MCF 10A (cell line): ENCODE measurements around the gene GRIPAP1. TPM values are rescaled to one million over a fixed set of nuclear protein-coding genes. Genes with fewer than 3 reads are reported as not detected.

ENCODE experiments used
- BruUV-seq: library from RNA; stranded (reverse); fragments of 400-500 nt; replicated peaks from 2 replicates; lab custom pipeline; 2021; lab: Mats Ljungman, UMichigan
- CTCF ChIA-PET: fragments of 300-600 bp; sonication (Branson Sonifier 250); formaldehyde crosslinking; extraction: SDS; loops from one replicate; lab custom pipeline; 2021; ENCODE audit warnings: antibody characterized with exemption, inconsistent platforms; lab: Yijun Ruan, JAX
- POLR2A ChIA-PET: fragments of 300-600, 350-650 bp; sonication (Branson Sonifier 250); formaldehyde crosslinking; extraction: SDS; loops from one replicate; lab custom pipeline; 2020; ENCODE audit warnings: antibody characterized with exemption, inconsistent platforms; lab: Yijun Ruan, JAX
- DNase-seq: peaks from one replicate; pipeline ENCODE4 v3.0.0-alpha.2; 2018; ENCODE audit not compliant: unreplicated experiment
- H3K27ac Mint-ChIP-seq: one replicate; pipeline ENCODE4 v1.8.0; 2022; ENCODE audit warnings: mild to moderate bottlenecking, low read depth, mixed read lengths; ENCODE audit not compliant: unreplicated experiment
- H3K27me3 Mint-ChIP-seq: one replicate; pipeline ENCODE4 v1.8.0; 2022; ENCODE audit warnings: mixed read lengths; ENCODE audit not compliant: insufficient read depth, unreplicated experiment
- H3K36me3 Mint-ChIP-seq: one replicate; pipeline ENCODE4 v1.8.0; 2022; ENCODE audit warnings: mild to moderate bottlenecking, moderate library complexity, mixed read lengths; ENCODE audit not compliant: insufficient read depth, unreplicated experiment
- H3K4me1 Mint-ChIP-seq: one replicate; pipeline ENCODE4 v1.8.0; 2022; ENCODE audit warnings: mixed read lengths; ENCODE audit not compliant: insufficient read depth, unreplicated experiment
- H3K4me3 Mint-ChIP-seq: one replicate; pipeline ENCODE4 v1.8.0; 2022; ENCODE audit warnings: mild to moderate bottlenecking, moderate library complexity, mixed read lengths; ENCODE audit not compliant: unreplicated experiment
- H3K9me3 Mint-ChIP-seq: one replicate; pipeline ENCODE4 v1.8.0; 2022; ENCODE audit warnings: mixed read lengths; ENCODE audit not compliant: unreplicated experiment
- intact Hi-C: fragments of 100-400 bp; cut with micrococcal nuclease; formaldehyde crosslinking; loops from 2 replicates; pipeline ENCODE4 v1.14.1; 2022
- total RNA-seq: library from RNA; stranded (reverse); gene quantifications from 2 replicates; pipeline ENCODE4 v1.2.3, GENCODE V29; 2022
- TF ChIP-seq, protein P1 (sequence below): fragments of 200-600 bp; IDR thresholded peaks from one replicate; pipeline ENCODE4 v1.8.0; 2022; ENCODE audit warnings: antibody characterized with exemption, mild to moderate bottlenecking; ENCODE audit not compliant: unreplicated experiment

GRIPAP1 gene
- total RNA-seq, 1 experiment from 2014 or later: 49.6 TPM

GRCh38 chrX:48974574-48974973, 27.5 kb downstream of the GRIPAP1 start:
- DNase-seq: no peak
- Mint-ChIP-seq H3K4me3 (no peak overlapping the region), H3K36me3 (peaks cover 35% of the 10 kb centered on the region), H3K9me3 (peaks cover 27% of the 10 kb centered on the region), H3K27me3 (no peaks in the 10 kb centered on the region), H3K4me1 (no peaks in the 10 kb centered on the region), H3K27ac (no peak overlapping the region)
- TF ChIP-seq, protein P1, sequence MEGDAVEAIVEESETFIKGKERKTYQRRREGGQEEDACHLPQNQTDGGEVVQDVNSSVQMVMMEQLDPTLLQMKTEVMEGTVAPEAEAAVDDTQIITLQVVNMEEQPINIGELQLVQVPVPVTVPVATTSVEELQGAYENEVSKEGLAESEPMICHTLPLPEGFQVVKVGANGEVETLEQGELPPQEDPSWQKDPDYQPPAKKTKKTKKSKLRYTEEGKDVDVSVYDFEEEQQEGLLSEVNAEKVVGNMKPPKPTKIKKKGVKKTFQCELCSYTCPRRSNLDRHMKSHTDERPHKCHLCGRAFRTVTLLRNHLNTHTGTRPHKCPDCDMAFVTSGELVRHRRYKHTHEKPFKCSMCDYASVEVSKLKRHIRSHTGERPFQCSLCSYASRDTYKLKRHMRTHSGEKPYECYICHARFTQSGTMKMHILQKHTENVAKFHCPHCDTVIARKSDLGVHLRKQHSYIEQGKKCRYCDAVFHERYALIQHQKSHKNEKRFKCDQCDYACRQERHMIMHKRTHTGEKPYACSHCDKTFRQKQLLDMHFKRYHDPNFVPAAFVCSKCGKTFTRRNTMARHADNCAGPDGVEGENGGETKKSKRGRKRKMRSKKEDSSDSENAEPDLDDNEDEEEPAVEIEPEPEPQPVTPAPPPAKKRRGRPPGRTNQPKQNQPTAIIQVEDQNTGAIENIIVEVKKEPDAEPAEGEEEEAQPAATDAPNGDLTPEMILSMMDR: no peak
- CTCF ChIA-PET: interaction anchor here (0.6 to 1.3 kb wide), 3 partner anchors 9 to 215 kb away, joined by 3 read pairs; no protein-coding TSS in a partner anchor
- BruUV-seq: no TSS peak
- POLR2A ChIA-PET: no interaction called here
- intact Hi-C loops: loop anchor here (5.0 kb wide), 1 partner anchor 68 kb away; the partner anchor contains the start of gene TFE3

GRCh38 chrX:48974033-48974432, 28.0 kb downstream of the GRIPAP1 start:
- BruUV-seq: no TSS peak
- Mint-ChIP-seq H3K27me3 (no peaks in the 10 kb centered on the region), H3K27ac (no peak overlapping the region), H3K36me3 (peaks cover 33% of the 10 kb centered on the region), H3K9me3 (peaks cover 27% of the 10 kb centered on the region), H3K4me1 (no peaks in the 10 kb centered on the region), H3K4me3 (no peak overlapping the region)
- no peak for DNase-seq
- POLR2A ChIA-PET: interaction anchor here (1.1 kb wide), 1 partner anchor 28 kb away, joined by 4 read pairs; the partner anchor contains the start of gene GRIPAP1
- intact Hi-C loops: loop anchor here (5.0 kb wide), 1 partner anchor 68 kb away; the partner anchor contains the start of gene TFE3
- CTCF ChIA-PET: interaction anchor here (0.5 to 1.3 kb wide), 7 partner anchors 8 to 215 kb away, joined by 3 to 4 read pairs (median 3); no protein-coding TSS in a partner anchor
- TF ChIP-seq, protein P1: no peak

DNA sequence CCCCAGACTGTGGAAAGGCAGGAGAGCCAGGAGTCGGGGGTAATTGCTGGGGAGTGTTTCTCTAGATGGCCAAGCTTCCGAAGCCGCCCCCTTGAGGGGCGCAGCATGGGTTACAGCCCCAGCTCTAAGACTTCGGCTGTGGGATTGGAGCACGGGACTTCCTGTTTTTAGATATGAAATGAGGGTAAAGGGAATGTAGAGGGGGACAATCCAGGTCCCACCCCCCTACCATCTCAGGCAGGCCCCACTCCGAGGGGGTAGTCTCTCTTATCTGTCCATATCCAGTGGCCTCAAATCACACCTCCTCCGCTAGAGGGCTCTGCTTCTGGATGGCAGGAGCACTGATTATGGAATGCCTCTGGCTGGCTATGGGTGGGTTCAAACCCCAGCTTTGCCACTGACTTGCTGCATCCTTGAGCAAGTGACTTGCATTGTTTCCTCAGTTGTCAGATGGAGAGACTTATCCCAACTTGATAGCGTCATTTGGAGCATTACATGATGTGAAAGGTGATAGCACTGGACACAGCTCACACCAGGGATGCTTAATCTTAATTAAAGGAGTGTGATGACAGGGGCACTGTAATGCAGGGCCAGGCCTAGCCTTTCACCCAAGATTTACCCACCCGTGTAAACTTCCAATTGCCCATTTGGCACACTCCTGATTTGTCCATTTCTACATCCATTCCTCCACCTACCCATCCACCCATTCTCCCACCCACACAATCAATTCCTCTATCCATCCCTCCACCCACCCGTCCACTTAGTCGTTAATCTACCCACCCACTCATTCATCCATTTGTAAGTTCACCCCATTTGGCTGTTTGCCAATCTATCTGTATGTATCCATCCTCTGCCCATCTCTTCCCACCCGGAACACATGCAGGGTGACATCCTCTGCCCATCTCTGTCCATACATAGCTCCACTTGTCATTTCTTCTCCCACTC, 29.6 kb downstream of the GRIPAP1 start:
- H3K36me3 Mint-ChIP-seq: peaks cover 18% of the 10 kb centered on the region
- ChIA-PET POLR2A (interaction anchor here (0.6 to 1.9 kb wide), 5 partner anchors 14 to 70 kb away, joined by 3 to 5 read pairs (median 4); partner anchors contain the start of gene GRIPAP1), CTCF (interaction anchor here (0.6 to 1.7 kb wide), 5 partner anchors 9 to 1829 kb away, joined by 3 to 5 read pairs (median 3); no protein-coding TSS in a partner anchor)
- no peak overlapping the region for H3K4me3 Mint-ChIP-seq
- intact Hi-C loops: loop anchor here (5.0 kb wide), 1 partner anchor 70 kb away; the partner anchor contains the start of gene TFE3
- no peak overlapping the region for H3K27ac Mint-ChIP-seq
- TF ChIP-seq, protein P1: peak; percentile 22
- BruUV-seq: no TSS peak
- no peaks in the 10 kb centered on the region for H3K4me1 Mint-ChIP-seq
- peaks cover 27% of the 10 kb centered on the region for H3K9me3 Mint-ChIP-seq
- no peaks in the 10 kb centered on the region for H3K27me3 Mint-ChIP-seq
- peak; percentile 37 for DNase-seq
